Activated T-helper 1 cell treated with anti-CD3 and anti-CD28 coated beads, Interleukin-12 subunit alpha, Interleukin-12 subunit beta, Interleukin-2, Interleukin-4 antibody, amounts not matched to agents 30 ng/mL and 10 ng/mL and 1 ng/mL, durations not matched to agents 14 hours and 24 hours and 36 hours (primary cell): ENCODE measurements around the gene NECTIN1. TPM values are rescaled to one million over a fixed set of nuclear protein-coding genes. Genes with fewer than 3 reads are reported as not detected.

Source experiments
- DNase-seq: peaks from one replicate; pipeline ENCODE4 v3.0.0; 2021; ENCODE audit warnings: low spot score
- H3K27ac Mint-ChIP-seq: one replicate; pipeline ENCODE4 v1.8.0; 2021; ENCODE audit warnings: mild to moderate bottlenecking, mixed read lengths
- H3K27me3 Mint-ChIP-seq: one replicate; pipeline ENCODE4 v1.8.0; 2022; ENCODE audit warnings: mild to moderate bottlenecking, moderate library complexity, mixed read lengths; ENCODE audit not compliant: insufficient read depth
- H3K36me3 Mint-ChIP-seq: one replicate; pipeline ENCODE4 v1.8.0; 2021; ENCODE audit warnings: low read depth, mixed read lengths
- H3K4me1 Mint-ChIP-seq: one replicate; pipeline ENCODE4 v1.8.0; 2021; ENCODE audit warnings: low read depth, mixed read lengths
- H3K4me3 Mint-ChIP-seq: one replicate; pipeline ENCODE4 v1.8.0; 2021; ENCODE audit warnings: mild to moderate bottlenecking, moderate library complexity, mixed read lengths
- H3K9me3 Mint-ChIP-seq: one replicate; pipeline ENCODE4 v1.8.0; 2021; ENCODE audit warnings: mixed read lengths
- intact Hi-C: fragments of 100-400 bp; cut with micrococcal nuclease; formaldehyde crosslinking; loops from one replicate; pipeline ENCODE4 v1.15.1; 2024
- total RNA-seq: library from RNA; stranded (reverse); gene quantifications from 2 replicates; pipeline ENCODE4 v1.2.3, GENCODE V29; 2022

Gene NECTIN1
- total RNA-seq, 1 donor from 2014 or later, result 4.5 TPM

- H3K4me1 Mint-ChIP-seq, result no peaks in the 10 kb centered on the region
- H3K9me3 Mint-ChIP-seq, result no peaks in the 10 kb centered on the region
- H3K4me3 Mint-ChIP-seq, result no peak overlapping the region
- no peak for DNase-seq
- no peaks in the 10 kb centered on the region for H3K36me3 Mint-ChIP-seq
- H3K27me3 Mint-ChIP-seq, result peaks cover 37% of the 10 kb centered on the region
- no peak overlapping the region for H3K27ac Mint-ChIP-seq
- intact Hi-C loops, result no loop called here
Observed at GRCh38 chr11:119738059-119738439, 9.0 kb upstream of the NECTIN1 start.

- no peak overlapping the region for H3K4me3 Mint-ChIP-seq
- no peaks in the 10 kb centered on the region for H3K4me1 Mint-ChIP-seq
- H3K27ac Mint-ChIP-seq, result no peak overlapping the region
- H3K36me3 Mint-ChIP-seq, result no peaks in the 10 kb centered on the region
- peaks cover 34% of the 10 kb centered on the region for H3K27me3 Mint-ChIP-seq
- intact Hi-C loops, result no loop called here
- DNase-seq, result no peak
- no peaks in the 10 kb centered on the region for H3K9me3 Mint-ChIP-seq
Observed at GRCh38 chr11:119737366-119738058, 8.5 kb upstream of the NECTIN1 start.

GRCh38 chr11:119734788-119735187 lies 5.8 kb upstream of the NECTIN1 start:
- no peak for DNase-seq
- Mint-ChIP-seq H3K27ac (no peak overlapping the region), H3K4me1 (no peaks in the 10 kb centered on the region), H3K9me3 (no peaks in the 10 kb centered on the region), H3K4me3 (no peak overlapping the region), H3K27me3 (peaks cover 32% of the 10 kb centered on the region), H3K36me3 (no peaks in the 10 kb centered on the region)
- intact Hi-C loops, result no loop called here

- Mint-ChIP-seq H3K27ac (no peak overlapping the region), H3K36me3 (no peaks in the 10 kb centered on the region), H3K27me3 (peaks cover 49% of the 10 kb centered on the region), H3K9me3 (no peaks in the 10 kb centered on the region), H3K4me1 (no peaks in the 10 kb centered on the region), H3K4me3 (peak overlapping the region; percentile 77)
- no peak for DNase-seq
- intact Hi-C loops, result no loop called here
Observed at GRCh38 chr11:119730789-119731386, 1.9 kb upstream of the NECTIN1 start.

GRCh38 chr11:119729951-119730613 lies 1.1 kb upstream of the NECTIN1 start:
- H3K4me3 Mint-ChIP-seq, result peak overlapping the region; percentile 77
- H3K36me3 Mint-ChIP-seq, result no peaks in the 10 kb centered on the region
- no peaks in the 10 kb centered on the region for H3K4me1 Mint-ChIP-seq
- no peaks in the 10 kb centered on the region for H3K9me3 Mint-ChIP-seq
- intact Hi-C loops, result loop anchor here (1.0 to 10.0 kb wide), 7 partner anchors 64 to 607 kb away; partner anchors contain the start of genes ARHGEF12 and USP2
- no peak for DNase-seq
- peaks cover 57% of the 10 kb centered on the region for H3K27me3 Mint-ChIP-seq
- no peak overlapping the region for H3K27ac Mint-ChIP-seq

- Mint-ChIP-seq H3K27ac (no peak overlapping the region), H3K9me3 (no peaks in the 10 kb centered on the region), H3K4me3 (peak overlapping the region; percentile 77), H3K4me1 (no peaks in the 10 kb centered on the region), H3K36me3 (no peaks in the 10 kb centered on the region), H3K27me3 (peaks cover 62% of the 10 kb centered on the region)
- no peak for DNase-seq
- intact Hi-C loops, result loop anchor here (1.0 to 10.0 kb wide), 7 partner anchors 63 to 608 kb away; partner anchors contain the start of genes ARHGEF12 and USP2
Observed at GRCh38 chr11:119729581-119729927, 554 bp upstream of the NECTIN1 start.

GRCh38 chr11:119728211-119728626 lies 781 bp downstream of the NECTIN1 start:
- no peaks in the 10 kb centered on the region for H3K4me1 Mint-ChIP-seq
- peak overlapping the region; percentile 88 for H3K4me3 Mint-ChIP-seq
- DNase-seq, result no peak
- H3K36me3 Mint-ChIP-seq, result no peaks in the 10 kb centered on the region
- H3K27ac Mint-ChIP-seq, result peak overlapping the region; percentile 79
- no peaks in the 10 kb centered on the region for H3K9me3 Mint-ChIP-seq
- intact Hi-C loops, result loop anchor here (2.0 to 10.0 kb wide), 6 partner anchors 85 to 609 kb away; partner anchors contain the start of genes ARHGEF12 and USP2
- peaks cover 56% of the 10 kb centered on the region for H3K27me3 Mint-ChIP-seq

- H3K36me3 Mint-ChIP-seq, result no peaks in the 10 kb centered on the region
- no peaks in the 10 kb centered on the region for H3K9me3 Mint-ChIP-seq
- H3K27me3 Mint-ChIP-seq, result peaks cover 54% of the 10 kb centered on the region
- H3K27ac Mint-ChIP-seq, result no peak overlapping the region
- intact Hi-C loops, result loop anchor here (2.0 to 10.0 kb wide), 6 partner anchors 85 to 610 kb away; partner anchors contain the start of genes ARHGEF12 and USP2
- no peak for DNase-seq
- peak overlapping the region; percentile 88 for H3K4me3 Mint-ChIP-seq
- no peaks in the 10 kb centered on the region for H3K4me1 Mint-ChIP-seq
Observed at GRCh38 chr11:119727523-119728151, 1.4 kb downstream of the NECTIN1 start.

GRCh38 chr11:119726585-119727522 lies 2.1 kb downstream of the NECTIN1 start:
- no peaks in the 10 kb centered on the region for H3K4me1 Mint-ChIP-seq
- DNase-seq, result no peak
- H3K4me3 Mint-ChIP-seq, result peak overlapping the region; percentile 19
- intact Hi-C loops, result loop anchor here (5.0 to 10.0 kb wide), 4 partner anchors 105 to 610 kb away; partner anchors contain the start of genes ARHGEF12 and USP2
- no peak overlapping the region for H3K27ac Mint-ChIP-seq
- H3K36me3 Mint-ChIP-seq, result no peaks in the 10 kb centered on the region
- peaks cover 48% of the 10 kb centered on the region for H3K27me3 Mint-ChIP-seq
- H3K9me3 Mint-ChIP-seq, result no peaks in the 10 kb centered on the region

- H3K27me3 Mint-ChIP-seq, result peaks cover 48% of the 10 kb centered on the region
- H3K4me3 Mint-ChIP-seq, result peak overlapping the region; percentile 33
- no peaks in the 10 kb centered on the region for H3K4me1 Mint-ChIP-seq
- DNase-seq, result no peak
- intact Hi-C loops, result loop anchor here (5.0 to 10.0 kb wide), 4 partner anchors 104 to 611 kb away; partner anchors contain the start of genes ARHGEF12 and USP2
- H3K36me3 Mint-ChIP-seq, result no peaks in the 10 kb centered on the region
- no peaks in the 10 kb centered on the region for H3K9me3 Mint-ChIP-seq
- H3K27ac Mint-ChIP-seq, result no peak overlapping the region
Observed at GRCh38 chr11:119726150-119726553, 2.8 kb downstream of the NECTIN1 start.

GRCh38 chr11:119724956-119725355 lies 4.0 kb downstream of the NECTIN1 start:
- Mint-ChIP-seq H3K4me1 (no peaks in the 10 kb centered on the region), H3K4me3 (no peak overlapping the region), H3K27me3 (peaks cover 39% of the 10 kb centered on the region), H3K9me3 (no peaks in the 10 kb centered on the region), H3K36me3 (no peaks in the 10 kb centered on the region), H3K27ac (no peak overlapping the region)
- intact Hi-C loops, result loop anchor here (5.0 to 10.0 kb wide), 4 partner anchors 103 to 612 kb away; partner anchors contain the start of genes ARHGEF12 and USP2
- DNase-seq, result no peak

- no peaks in the 10 kb centered on the region for H3K36me3 Mint-ChIP-seq
Observed at GRCh38 chr11:119723952-119724325, 5.1 kb downstream of the NECTIN1 start.

More at GRCh38 chr11:119723952-119724325, 5.1 kb downstream of the NECTIN1 start:
- no peaks in the 10 kb centered on the region for H3K9me3 Mint-ChIP-seq
- H3K27ac Mint-ChIP-seq, result no peak overlapping the region
- no peak overlapping the region for H3K4me3 Mint-ChIP-seq
- DNase-seq, result no peak
- intact Hi-C loops, result loop anchor here (10.0 kb wide), 1 partner anchor 359 kb away; no protein-coding TSS in a partner anchor
- H3K4me1 Mint-ChIP-seq, result no peaks in the 10 kb centered on the region
- peaks cover 36% of the 10 kb centered on the region for H3K27me3 Mint-ChIP-seq
